ENCODE data around the gene RPS3. TPM values are rescaled to one million over a fixed set of nuclear protein-coding genes. Genes with fewer than 3 reads are reported as not detected.

Gene RPS3
- total and polyA plus RNA-seq, 9 of the 15 experiments (the other 6 are each of a cell fraction or from before 2014, with no cell fraction given), result 2,700 to 5,771 (median 3,679) TPM

- TF ChIP-seq UBTF (IDR thresholded peaks at IDR 0.05; ENCODE audit: borderline replicate concordance in 1 of 2, low read depth in 2 of 2, low read length in 2 of 2) (peak; percentile 53 to 55; a peak in 2 of 4 replicates), DNMT1 (IDR thresholded peaks at IDR 0.05) (no peak), TARDBP (IDR thresholded peaks at IDR 0.05) (peak; percentile 67), RCOR1 (IDR thresholded peaks at IDR 0.05; ENCODE audit: borderline replicate concordance in 1 of 2, low read depth in 2 of 2, low read length in 2 of 2) (peak in 1 of 2 experiments; percentile 71; a peak in 1 of 4 replicates), ZNF764 (CRISPR knock-in tag; IDR thresholded peaks at IDR 0.05; ENCODE audit: low read depth) (no peak), GTF3C2 (IDR thresholded peaks at IDR 0.05; ENCODE audit: borderline replicate concordance, extremely low read depth, insufficient read length) (no peak), MAX (CRISPR knock-in tag; IDR thresholded peaks at IDR 0.05) (peak; percentile 82), PURB (CRISPR knock-in tag; IDR thresholded peaks at IDR 0.05; ENCODE audit: low read depth) (no peak), POLR3A (IDR thresholded peaks at IDR 0.05; ENCODE audit: borderline replicate concordance, extremely low read depth, insufficient read depth, insufficient read length) (no peak), PTTG1 (tag; IDR thresholded peaks at IDR 0.05; ENCODE audit: low read depth) (no peak), PCBP2 (IDR thresholded peaks at IDR 0.05; ENCODE audit: low read depth, low read length, poor library complexity, severe bottlenecking) (no peak), TRIM25 (IDR thresholded peaks at IDR 0.05; ENCODE audit: borderline replicate concordance) (0 out of 2 replicates have a peak, but pooled peaks have one; percentile 68), RBM34 (IDR thresholded peaks at IDR 0.05; ENCODE audit: borderline replicate concordance, insufficient read depth, low read length) (no peak), IFI16 (CRISPR knock-in tag; IDR thresholded peaks at IDR 0.05) (no peak), RBBP5 (IDR thresholded peaks at IDR 0.05; ENCODE audit: borderline replicate concordance, insufficient read depth, low read length, poor library complexity, severe bottlenecking) (no peak), SRSF7 (optimal IDR thresholded peaks at IDR 0.05; ENCODE audit: low read depth, low read length) (no peak), ETV6 (IDR thresholded peaks at IDR 0.05; ENCODE audit: borderline replicate concordance in 1 of 2, low read depth in 2 of 2, low read length in 1 of 2) (peak in 1 of 2 experiments; percentile 85; a peak in 3 of 4 replicates), ETV6 (CRISPR knock-in tag; IDR thresholded peaks at IDR 0.05; ENCODE audit: borderline replicate concordance) (no peak)
These were observed 47.3 kb upstream of the RPS3 start (continued) for GRCh38 chr11:75351791-75352587.

Data from K562 (cell line).